Measurements from ENCODE around the gene ADGRV1.

DNA sequence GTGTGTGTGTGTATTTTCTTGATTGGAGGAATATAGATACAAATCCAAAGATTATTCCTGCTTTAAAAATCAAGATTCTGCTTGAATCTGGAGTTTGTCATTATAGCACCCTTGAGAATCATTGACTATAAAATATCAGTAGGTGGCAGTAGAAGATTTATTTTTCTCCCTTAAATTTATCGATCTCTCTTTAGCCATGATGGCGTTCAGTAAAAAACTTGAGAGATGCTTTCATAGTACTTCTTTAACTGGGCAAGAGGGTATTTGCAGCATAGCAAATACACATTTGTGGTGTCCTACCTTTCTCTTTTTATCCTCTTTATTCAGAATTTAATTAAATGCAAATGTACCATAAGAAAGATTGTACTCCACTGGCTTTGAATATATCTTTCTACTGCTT lies 307.7 kb downstream of the ADGRV1 start:
- no peak for TF ChIP-seq POLR2AphosphoS5 (IDR thresholded peaks at IDR 0.05; ENCODE audit: borderline replicate concordance, low read depth, low read length)
- TF ChIP-seq EZH2 (IDR thresholded peaks at IDR 0.05) = no peak

Data from SK-N-MC (cell line).